Loucy (cell line): ENCODE data around the gene SELENOO.

ENCODE experiments used
- EZH2phosphoT487 ChIP-seq: fragments of 200-600 bp; IDR thresholded peaks from 2 replicates; pipeline ENCODE4 v1.6.1; 2018; ENCODE audit warnings: antibody characterized with exemption, mild to moderate bottlenecking, moderate library complexity, borderline replicate concordance
- TF ChIP-seq, protein P1 (sequence below): fragments of 200-600 bp; sonication (generic); conservative IDR thresholded peaks from 2 replicates; pipeline ENCODE4 v1.5.1; 2014; ENCODE audit warnings: mild to moderate bottlenecking, antibody characterized with exemption, low read length

GRCh38 chr22:50264946-50265669 lies 64.3 kb downstream of the SELENOO start:
- TF ChIP-seq, protein P1, sequence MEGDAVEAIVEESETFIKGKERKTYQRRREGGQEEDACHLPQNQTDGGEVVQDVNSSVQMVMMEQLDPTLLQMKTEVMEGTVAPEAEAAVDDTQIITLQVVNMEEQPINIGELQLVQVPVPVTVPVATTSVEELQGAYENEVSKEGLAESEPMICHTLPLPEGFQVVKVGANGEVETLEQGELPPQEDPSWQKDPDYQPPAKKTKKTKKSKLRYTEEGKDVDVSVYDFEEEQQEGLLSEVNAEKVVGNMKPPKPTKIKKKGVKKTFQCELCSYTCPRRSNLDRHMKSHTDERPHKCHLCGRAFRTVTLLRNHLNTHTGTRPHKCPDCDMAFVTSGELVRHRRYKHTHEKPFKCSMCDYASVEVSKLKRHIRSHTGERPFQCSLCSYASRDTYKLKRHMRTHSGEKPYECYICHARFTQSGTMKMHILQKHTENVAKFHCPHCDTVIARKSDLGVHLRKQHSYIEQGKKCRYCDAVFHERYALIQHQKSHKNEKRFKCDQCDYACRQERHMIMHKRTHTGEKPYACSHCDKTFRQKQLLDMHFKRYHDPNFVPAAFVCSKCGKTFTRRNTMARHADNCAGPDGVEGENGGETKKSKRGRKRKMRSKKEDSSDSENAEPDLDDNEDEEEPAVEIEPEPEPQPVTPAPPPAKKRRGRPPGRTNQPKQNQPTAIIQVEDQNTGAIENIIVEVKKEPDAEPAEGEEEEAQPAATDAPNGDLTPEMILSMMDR = no peak
- TF ChIP-seq EZH2phosphoT487 = no peak
